ENCODE data around the gene RAB33B.

GRCh38 chr4:139501117-139501516, 47.2 kb downstream of the RAB33B start:
- no peak for TF ChIP-seq POLR2A (IDR thresholded peaks at IDR 0.05; ENCODE audit: low read length)
- TF ChIP-seq GATA1 (IDR thresholded peaks at IDR 0.05; ENCODE audit: low read depth, low read length), result no peak
